Astrocyte (in vitro differentiated cells and primary cell): Measurements from ENCODE around the gene COX4I2. TPM values are rescaled to one million over a fixed set of nuclear protein-coding genes. Genes with fewer than 3 reads are reported as not detected.

Source experiments
- DNase-seq: peaks from one replicate; pipeline ENCODE4 v3.0.0-alpha.2; 2010; ENCODE audit warnings: low read depth
- FAIRE-seq: peaks from 2 replicates; lab custom pipeline; 2011; peaks lifted over from hg19 to GRCh38; lab: Jason Lieb, UNC
- H2AFZ ChIP-seq: 2 replicates; pipeline ENCODE4 v1.6.0; 2012; ENCODE audit warnings: low read depth, low read length, inconsistent platforms
- H3K27ac ChIP-seq: 2 replicates; pipeline ENCODE4 v1.5.1; 2011; ENCODE audit warnings: low read depth, low read length, inconsistent platforms
- H3K27me3 ChIP-seq: 2 replicates; pipeline ENCODE4 v1.6.0; 2011; ENCODE audit warnings: low read length, inconsistent platforms; ENCODE audit not compliant: insufficient read depth
- H3K36me3 ChIP-seq: 2 replicates; pipeline ENCODE4 v1.5.1; 2011; ENCODE audit warnings: low read length, inconsistent platforms; ENCODE audit not compliant: insufficient read depth
- H3K4me1 ChIP-seq: 2 replicates; pipeline ENCODE4 v1.5.1; 2011; ENCODE audit warnings: low read length, inconsistent platforms; ENCODE audit not compliant: insufficient read depth
- H3K4me2 ChIP-seq: 2 replicates; pipeline ENCODE4 v1.6.0; 2012; ENCODE audit warnings: low read length, inconsistent platforms
- H3K4me3 ChIP-seq: 2 replicates; pipeline ENCODE4 v1.5.1; 2011; ENCODE audit warnings: low read depth, mild to moderate bottlenecking, low read length, inconsistent platforms; ENCODE audit not compliant: insufficient read depth
- H3K79me2 ChIP-seq: 2 replicates; pipeline ENCODE4 v1.6.0; 2012; ENCODE audit warnings: mild to moderate bottlenecking, low read length, inconsistent platforms; ENCODE audit not compliant: insufficient read depth
- H3K9ac ChIP-seq: 2 replicates; pipeline ENCODE4 v1.6.0; 2012; ENCODE audit warnings: mild to moderate bottlenecking, low read length, inconsistent platforms
- H3K9me3 ChIP-seq: 2 replicates; pipeline ENCODE4 v1.5.1; 2012; ENCODE audit warnings: low read depth, mild to moderate bottlenecking, low read length, inconsistent platforms; ENCODE audit not compliant: insufficient read depth
- H4K20me1 ChIP-seq: 2 replicates; pipeline ENCODE4 v1.6.0; 2012; ENCODE audit warnings: low read length, inconsistent platforms; ENCODE audit not compliant: insufficient read depth
- H3K27ac Mint-ChIP-seq: one replicate; pipeline ENCODE4 v1.8.0; 2021; ENCODE audit warnings: mild to moderate bottlenecking, mixed read lengths; ENCODE audit not compliant: unreplicated experiment
- H3K27me3 Mint-ChIP-seq: one replicate; pipeline ENCODE4 v1.8.0; 2021; ENCODE audit warnings: low read depth, mixed read lengths; ENCODE audit not compliant: unreplicated experiment
- H3K36me3 Mint-ChIP-seq: one replicate; pipeline ENCODE4 v1.8.0; 2021; ENCODE audit warnings: low read depth, mixed read lengths; ENCODE audit not compliant: unreplicated experiment
- H3K4me1 Mint-ChIP-seq: one replicate; pipeline ENCODE4 v1.8.0; 2021; ENCODE audit warnings: low read depth, mixed read lengths; ENCODE audit not compliant: unreplicated experiment
- H3K4me3 Mint-ChIP-seq: one replicate; pipeline ENCODE4 v1.8.0; 2021; ENCODE audit warnings: mild to moderate bottlenecking, moderate library complexity, mixed read lengths; ENCODE audit not compliant: unreplicated experiment
- H3K9me3 Mint-ChIP-seq: one replicate; pipeline ENCODE4 v1.8.0; 2021; ENCODE audit warnings: mild to moderate bottlenecking, mixed read lengths; ENCODE audit not compliant: unreplicated experiment
- CTCF ChIP-seq: IDR thresholded peaks from 2 replicates; pipeline ENCODE4 v1.5.1; 2011; ENCODE audit warnings: low read depth, mild to moderate bottlenecking, inconsistent platforms, low read length, moderate library complexity; ENCODE audit not compliant: insufficient read depth
- EZH2 ChIP-seq: IDR thresholded peaks from 2 replicates; pipeline ENCODE4 v1.6.1; 2012; ENCODE audit warnings: mild to moderate bottlenecking, low read length, inconsistent platforms; ENCODE audit not compliant: insufficient read depth
- total RNA-seq: library from RNA; stranded (reverse); gene quantifications from 2 replicates; pipeline ENCODE4 v1.2.1, GENCODE V29; 2021

COX4I2 gene
- total RNA-seq, 1 donor from 2014 or later: not detected

- H3K9me3 ChIP-seq: no peaks in the 10 kb centered on the region
- Mint-ChIP-seq H3K4me1 (peaks cover 53% of the 10 kb centered on the region), H3K4me3 (peak overlapping the region; percentile 51), H3K27me3 (no peaks in the 10 kb centered on the region), H3K27ac (peak overlapping the region; percentile 64), H3K36me3 (peaks cover 41% of the 10 kb centered on the region), H3K9me3 (no peaks in the 10 kb centered on the region)
- H3K9ac ChIP-seq: peak overlapping the region; percentile 4
- H3K4me3 ChIP-seq: no peak overlapping the region
- peak overlapping the region; percentile 79 for H3K4me2 ChIP-seq
- peak overlapping the region; percentile 53 for H3K27ac ChIP-seq
- DNase-seq (peak; percentile 85), FAIRE-seq (no peak)
- peaks cover 8% of the 10 kb centered on the region for H3K36me3 ChIP-seq
- peaks cover 63% of the 10 kb centered on the region for H4K20me1 ChIP-seq
- TF ChIP-seq EZH2: no peak
- no peak for TF ChIP-seq CTCF
- peaks cover 88% of the 10 kb centered on the region for H3K79me2 ChIP-seq
- peaks cover 36% of the 10 kb centered on the region for H3K4me1 ChIP-seq
- H2AFZ ChIP-seq: no peak overlapping the region
- no peaks in the 10 kb centered on the region for H3K27me3 ChIP-seq
Measured at GRCh38 chr20:31674895-31675827, 37.4 kb downstream of the COX4I2 start.

GRCh38 chr20:31675828-31676608, 38.3 kb downstream of the COX4I2 start:
- peak; percentile 37 for DNase-seq
- Histone ChIP-seq H3K4me1 (peaks cover 36% of the 10 kb centered on the region), H3K4me3 (no peak overlapping the region), H3K79me2 (peaks cover 89% of the 10 kb centered on the region), H3K27me3 (no peaks in the 10 kb centered on the region), H3K27ac (peak overlapping the region; percentile 15), H3K4me2 (peak overlapping the region; percentile 79), H3K36me3 (peaks cover 12% of the 10 kb centered on the region), H4K20me1 (peaks cover 57% of the 10 kb centered on the region), H3K9me3 (no peaks in the 10 kb centered on the region), H3K9ac (peak overlapping the region; percentile 4), H2AFZ (no peak overlapping the region)
- FAIRE-seq: no peak
- H3K36me3 Mint-ChIP-seq: peaks cover 41% of the 10 kb centered on the region
- TF ChIP-seq EZH2: no peak
- TF ChIP-seq CTCF: no peak
- H3K9me3 Mint-ChIP-seq: no peaks in the 10 kb centered on the region
- H3K4me1 Mint-ChIP-seq: peaks cover 62% of the 10 kb centered on the region
- peak overlapping the region; percentile 59 for H3K27ac Mint-ChIP-seq
- peak overlapping the region; percentile 10 for H3K4me3 Mint-ChIP-seq
- no peaks in the 10 kb centered on the region for H3K27me3 Mint-ChIP-seq
